Breast epithelium (tissue), 4 donors: ENCODE measurements around the gene GALNT2. TPM values are rescaled to one million over a fixed set of nuclear protein-coding genes. Genes with fewer than 3 reads are reported as not detected.

Source experiments
- DNase-seq, 2 donors: peaks; one replicate each; pipeline ENCODE4 v3.0.0-alpha.2; 2019; ENCODE audit warnings: low spot score in 2 of 2
- H3K27ac ChIP-seq, 2 donors: fragments of 200-600 bp; sonication (generic) in 1 of 2; one replicate each; pipeline ENCODE4 v1.5.1; 2016 to 2019; ENCODE audit warnings: mild to moderate bottlenecking in 1 of 2
- H3K27me3 ChIP-seq, 2 donors: fragments of 200-600 bp; sonication (generic) in 1 of 2; one replicate each; pipeline versions ENCODE4 v1.5.1 to v1.6.0; 2017 to 2019; ENCODE audit warnings: control low read depth in 1 of 2, mild to moderate bottlenecking in 1 of 2
- H3K36me3 ChIP-seq: fragments of 200-600 bp; one replicate; pipeline ENCODE4 v1.5.1; 2019
- H3K4me1 ChIP-seq, 2 donors: fragments of 200-600 bp; sonication (generic); one replicate each; pipeline ENCODE4 v1.5.1; 2016 to 2019; ENCODE audit warnings: control low read depth in 1 of 2
- H3K4me3 ChIP-seq, 3 donors: fragments of 200-600 bp; sonication (generic); 1 replicate in 2 of 3; 2 replicates in 1 of 3; pipeline ENCODE4 v1.5.1; 2016 to 2019; ENCODE audit warnings: mild to moderate bottlenecking in 3 of 3, moderate library complexity in 2 of 3
- H3K9me3 ChIP-seq, 2 donors: fragments of 200-600 bp; sonication (generic) in 1 of 2; one replicate each; pipeline ENCODE4 v1.5.1; 2016 to 2019; ENCODE audit warnings: control low read depth in 1 of 2
- CTCF ChIP-seq, 3 donors: fragments of 450-650 bp; IDR thresholded peaks; one replicate each; pipeline ENCODE4 v1.5.1; 2016 to 2017; ENCODE audit warnings: antibody characterized with exemption in 3 of 3, mild to moderate bottlenecking in 3 of 3, moderate library complexity in 3 of 3
- POLR2A ChIP-seq: fragments of 450-650 bp; IDR thresholded peaks from one replicate; pipeline ENCODE4 v1.6.1; 2016; ENCODE audit warnings: antibody characterized with exemption, mild to moderate bottlenecking, moderate library complexity
- POLR2AphosphoS5 ChIP-seq, 3 donors: sonication (generic); formaldehyde crosslinking; IDR thresholded peaks; one replicate each; pipeline ENCODE4 v1.6.1; 2017; ENCODE audit warnings: antibody characterized with exemption in 3 of 3
- intact Hi-C: fragments of 100-400 bp; cut with DNase I; formaldehyde crosslinking; loops from one replicate; pipeline ENCODE4 v1.15.1; 2023; ENCODE audit warnings: low total_unique reads
- total RNA-seq, 3 donors: library from RNA; depleted of rRNA; stranded (reverse); fragments of >200 nt; gene quantifications; one replicate each; pipeline ENCODE4 v1.1.0, GENCODE V29; 2016

Gene GALNT2
- total RNA-seq, 3 donors from 2014 or later = 27.4 to 53.0 (median 42.6) TPM

GRCh38 chr1:230097370-230097769 is 30.3 kb downstream of the GALNT2 start:
- Histone ChIP-seq H3K36me3 (no peaks in the 10 kb centered on the region), H3K4me1 (no peaks in the 10 kb centered on the region), H3K27me3 (no peaks in the 10 kb centered on the region), H3K4me3 (no peak overlapping the region), H3K27ac (no peak overlapping the region), H3K9me3 (no peaks in the 10 kb centered on the region)
- intact Hi-C loops = no loop called here
- no peak for DNase-seq
- TF ChIP-seq CTCF (IDR thresholded peaks at IDR 0.05) (no peak), POLR2AphosphoS5 (IDR thresholded peaks at IDR 0.05) (no peak), POLR2A (no peak)

GRCh38 chr1:230098723-230099122 is 31.7 kb downstream of the GALNT2 start:
- TF ChIP-seq POLR2A (no peak), CTCF (IDR thresholded peaks at IDR 0.05) (no peak), POLR2AphosphoS5 (IDR thresholded peaks at IDR 0.05) (no peak)
- Histone ChIP-seq H3K4me1 (peaks cover 0 to under 1% of the 10 kb centered on the region in 2 donors), H3K9me3 (no peaks in the 10 kb centered on the region), H3K27me3 (no peaks in the 10 kb centered on the region), H3K36me3 (no peaks in the 10 kb centered on the region), H3K27ac (no peak overlapping the region), H3K4me3 (no peak overlapping the region)
- no peak for DNase-seq
- intact Hi-C loops = no loop called here

- intact Hi-C loops = no loop called here
- H3K36me3 ChIP-seq = no peaks in the 10 kb centered on the region
- H3K4me1 ChIP-seq = peaks cover 0 to 8% of the 10 kb centered on the region in 2 donors
- no peaks in the 10 kb centered on the region for H3K9me3 ChIP-seq
- no peak for TF ChIP-seq POLR2AphosphoS5 (IDR thresholded peaks at IDR 0.05)
- no peak for TF ChIP-seq CTCF (IDR thresholded peaks at IDR 0.05)
- TF ChIP-seq POLR2A = no peak
- no peak for DNase-seq
- H3K4me3 ChIP-seq = no peak overlapping the region
- H3K27ac ChIP-seq = no peak overlapping the region
- H3K27me3 ChIP-seq = no peaks in the 10 kb centered on the region
These were observed 32.4 kb downstream of the GALNT2 start for GRCh38 chr1:230099465-230099864.

GRCh38 chr1:230100932-230101331 is 33.9 kb downstream of the GALNT2 start:
- Histone ChIP-seq H3K27me3 (no peaks in the 10 kb centered on the region), H3K9me3 (no peaks in the 10 kb centered on the region), H3K4me3 (no peak overlapping the region), H3K27ac (no peak overlapping the region), H3K36me3 (no peaks in the 10 kb centered on the region), H3K4me1 (peaks cover 0 to 9% of the 10 kb centered on the region in 2 donors)
- no peak for TF ChIP-seq POLR2AphosphoS5 (IDR thresholded peaks at IDR 0.05)
- no peak for TF ChIP-seq POLR2A
- TF ChIP-seq CTCF (IDR thresholded peaks at IDR 0.05) = no peak
- intact Hi-C loops = no loop called here
- no peak for DNase-seq

GRCh38 chr1:230101556-230101955 is 34.5 kb downstream of the GALNT2 start:
- TF ChIP-seq POLR2A (no peak), POLR2AphosphoS5 (IDR thresholded peaks at IDR 0.05) (no peak), CTCF (IDR thresholded peaks at IDR 0.05) (no peak)
- H3K27me3 ChIP-seq = no peaks in the 10 kb centered on the region
- H3K4me1 ChIP-seq = peaks cover 2 to 9% of the 10 kb centered on the region in 2 donors
- no peak overlapping the region for H3K27ac ChIP-seq
- H3K4me3 ChIP-seq = no peak overlapping the region
- no peaks in the 10 kb centered on the region for H3K36me3 ChIP-seq
- DNase-seq = no peak
- intact Hi-C loops = no loop called here
- no peaks in the 10 kb centered on the region for H3K9me3 ChIP-seq
